ENCODE data around the gene HOXA9.

HOXA9 gene

DNA sequence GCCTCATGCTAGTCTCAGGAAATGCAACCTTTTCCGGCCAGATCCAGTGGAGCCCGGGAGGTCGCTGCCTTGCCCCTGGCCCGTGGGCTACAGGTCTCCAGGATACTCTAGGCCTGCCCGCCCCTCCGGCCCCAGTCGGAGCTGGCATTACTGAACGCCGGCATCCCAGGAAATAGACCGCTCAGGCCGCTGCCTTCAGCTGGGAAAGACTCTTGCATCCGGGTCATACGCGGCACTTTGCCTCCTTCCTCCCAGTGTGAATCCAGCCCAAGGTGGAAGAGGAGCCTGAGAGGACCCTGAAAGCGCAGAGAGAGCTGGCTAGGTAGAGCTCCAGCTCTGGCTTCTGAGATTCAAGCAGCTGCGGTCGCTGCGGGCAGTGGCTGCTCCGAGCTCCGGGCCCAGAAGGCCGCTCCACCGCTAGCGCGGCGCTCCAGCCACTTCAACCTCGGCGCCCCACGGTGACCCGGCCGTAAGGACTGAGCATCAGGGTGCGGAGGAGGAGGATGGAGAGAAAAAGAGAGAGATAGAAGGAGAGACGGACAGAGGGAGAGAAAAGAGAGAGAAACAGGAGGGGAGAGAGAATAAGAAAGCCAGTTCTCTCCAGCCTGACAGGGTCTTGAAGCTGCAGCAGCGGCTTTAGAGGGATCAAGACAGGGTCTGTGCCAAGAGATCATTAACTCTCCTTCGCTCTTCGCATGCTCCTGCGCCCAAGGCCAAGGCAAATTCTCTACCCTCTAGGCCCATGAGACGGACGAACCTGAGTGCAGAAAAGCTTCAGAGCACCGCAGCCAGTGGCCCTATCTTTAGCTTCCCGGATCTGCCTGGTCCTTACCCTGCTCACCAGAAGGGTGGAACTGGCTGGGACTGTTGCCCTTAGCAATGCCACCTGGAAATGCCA is 10.5 kb upstream of the HOXA9 start:
- no peak for DNase-seq

DNA sequence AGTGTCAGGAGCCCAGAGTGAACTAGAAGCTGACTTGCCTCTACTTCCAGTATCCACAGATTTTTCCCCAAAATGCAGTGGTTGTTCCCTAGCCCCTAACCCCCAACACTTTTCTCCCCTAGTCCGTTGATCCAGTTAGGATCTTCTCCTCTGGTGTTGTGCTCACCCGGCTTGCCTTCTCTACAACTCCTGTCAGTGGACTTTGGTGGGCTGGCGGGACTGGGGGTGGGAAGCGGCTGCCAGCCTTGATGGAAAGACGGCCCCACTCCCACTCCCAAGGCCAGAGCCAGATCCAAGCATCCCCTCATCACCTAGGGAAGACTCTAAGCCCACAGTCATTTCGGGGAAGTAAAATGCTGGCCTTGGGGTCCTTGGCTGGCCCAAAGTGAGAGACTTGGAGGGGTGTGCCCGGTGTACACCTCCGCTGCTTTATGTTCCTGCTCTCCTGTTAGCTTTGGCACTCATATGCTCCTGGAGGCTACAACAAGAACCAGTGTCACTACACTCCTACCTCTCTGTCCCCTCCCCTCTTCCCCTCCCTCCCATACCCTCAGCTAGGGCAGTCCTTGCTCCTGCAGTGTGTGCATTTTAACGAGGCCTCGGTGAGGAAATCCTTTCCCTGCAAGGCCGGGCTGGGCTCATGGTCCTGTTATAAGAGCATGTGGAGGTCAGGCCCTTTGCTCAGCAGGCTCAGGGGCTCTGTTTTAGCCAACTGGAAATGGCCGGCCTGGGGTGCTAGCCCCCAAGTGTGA is 9.7 kb upstream of the HOXA9 start:
- DNase-seq, result no peak

DNA sequence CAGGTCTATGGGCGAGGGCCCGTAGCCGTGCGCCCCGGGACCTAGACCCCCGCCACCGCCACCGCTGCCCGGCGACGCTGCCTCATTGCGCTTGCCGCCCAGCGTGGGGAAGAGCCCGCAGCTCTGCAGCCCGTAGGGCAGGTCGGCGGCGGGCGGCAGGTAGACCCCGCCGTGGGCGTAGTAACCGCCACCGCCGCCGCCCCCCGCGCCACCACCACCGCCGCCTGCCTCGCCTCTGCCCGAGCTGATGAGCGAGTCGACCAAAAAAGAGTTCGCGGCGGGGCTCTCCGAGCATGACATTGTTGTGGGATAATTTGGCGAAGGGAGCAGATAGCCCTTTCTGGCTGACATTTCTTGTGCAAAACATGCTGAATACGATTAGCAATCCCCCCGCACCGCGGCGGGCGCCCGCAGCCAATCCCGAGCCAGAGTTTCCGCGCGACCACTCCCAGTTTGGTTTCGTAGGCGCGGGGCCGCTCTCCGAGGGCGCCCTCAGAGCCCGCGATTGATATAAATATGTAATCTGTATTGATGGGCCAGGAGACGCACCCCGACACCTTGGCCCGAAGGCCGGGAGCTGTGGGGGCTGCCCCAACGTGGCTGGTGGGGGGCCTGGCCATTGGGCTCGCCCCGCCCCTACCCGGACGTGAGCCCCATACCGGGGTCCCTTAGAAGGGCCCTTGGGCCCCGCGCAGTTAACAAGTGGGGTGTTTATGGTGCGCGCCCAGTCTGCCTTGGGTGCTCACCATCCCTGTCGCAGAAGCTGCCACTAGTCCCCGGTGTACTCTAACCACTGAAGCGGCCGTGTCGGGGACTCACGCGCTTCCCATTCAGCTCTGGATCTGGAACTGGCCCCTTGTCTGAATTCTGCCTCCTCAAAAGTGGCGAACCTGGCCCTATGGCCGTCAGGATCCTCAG is 8.9 kb upstream of the HOXA9 start, which contains the start of gene HOXA10:
Gene HOXA10, minus strand, starts transcription at position 365 of the 918 bp plus-strand sequence. Its CDS starts 14 bp downstream, at position 351.
- peak; percentile 29 for DNase-seq

DNA sequence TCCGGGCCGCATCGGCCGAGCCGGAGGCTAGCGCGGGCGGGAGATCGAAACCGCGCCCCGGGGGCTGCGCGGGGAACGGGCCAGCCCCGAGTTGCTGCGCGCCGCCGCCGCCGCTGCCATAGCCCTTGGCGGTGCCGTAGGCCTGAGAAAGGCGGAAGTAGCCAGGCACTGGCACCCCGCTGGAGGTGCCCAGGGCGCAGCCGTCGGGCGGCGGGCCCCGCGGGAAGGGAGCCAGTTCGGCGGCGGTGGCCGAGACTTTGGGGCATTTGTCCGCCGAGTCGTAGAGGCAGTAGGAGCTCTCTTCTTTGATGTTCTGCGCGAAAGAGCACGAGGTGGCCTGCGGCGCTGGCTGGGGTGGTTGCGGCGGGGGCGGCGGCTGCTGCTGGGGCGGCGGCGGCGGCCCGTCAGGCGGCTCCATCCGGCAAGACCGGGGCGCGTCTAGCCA is 8.2 kb upstream of the HOXA9 start:
- DNase-seq, result peak; percentile 50

DNA sequence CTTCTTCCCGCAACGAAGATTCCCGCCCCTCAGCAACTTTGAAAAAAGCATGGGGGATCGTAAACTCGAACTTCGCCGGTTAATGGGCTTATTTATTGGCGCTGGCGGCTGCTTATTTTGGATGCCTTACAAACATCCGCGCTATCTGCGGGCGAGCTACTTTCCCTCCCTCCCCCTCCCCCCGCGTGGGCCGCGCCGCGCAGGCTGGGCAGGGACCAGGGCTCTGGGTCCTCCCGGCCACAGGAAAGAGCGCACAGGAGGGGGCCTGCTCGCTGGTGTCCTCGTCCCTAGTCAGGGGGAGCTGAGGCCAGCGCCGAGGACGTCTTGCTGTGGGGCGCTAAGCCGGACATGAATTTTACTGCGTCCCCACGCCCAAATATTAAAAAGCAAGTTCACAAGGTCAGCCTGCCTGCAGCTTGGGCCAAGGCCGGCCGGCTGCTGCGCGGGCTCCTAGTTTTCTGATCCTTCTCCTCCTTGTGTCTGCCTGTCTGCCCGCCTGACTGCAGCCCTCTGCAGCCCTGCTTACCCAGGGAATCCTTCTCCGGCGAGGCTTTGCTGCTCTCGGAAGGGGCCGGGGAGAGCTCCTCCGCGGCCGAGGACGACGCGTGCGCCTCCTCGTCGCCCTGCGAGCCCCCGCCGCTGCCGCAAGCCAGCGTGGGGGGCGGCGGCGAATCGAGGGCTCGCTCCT is 7.6 kb upstream of the HOXA9 start:
- peak; percentile 29 for DNase-seq

DNA sequence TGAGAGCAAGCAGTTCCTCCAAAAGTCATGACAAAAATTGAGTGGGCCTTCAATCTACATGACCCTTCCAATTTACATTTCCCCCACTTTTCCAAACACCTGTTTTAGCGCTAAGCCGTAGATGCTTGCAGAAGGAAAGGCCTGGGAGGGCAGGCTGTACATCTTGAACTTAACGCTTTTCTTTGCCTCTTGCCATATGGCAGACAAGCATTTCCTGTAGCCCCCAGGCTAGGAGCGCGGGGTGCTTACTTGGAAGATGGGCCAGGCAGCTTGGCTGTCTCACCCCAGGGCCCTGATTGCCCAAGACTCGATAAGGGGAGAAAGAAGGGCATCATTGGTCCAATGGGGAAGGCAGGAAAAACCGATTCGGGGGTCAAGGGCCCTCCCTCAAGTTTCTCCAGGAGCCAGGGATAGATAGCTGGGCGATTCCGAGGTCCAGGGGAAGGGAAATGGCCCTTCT is 7.0 kb upstream of the HOXA9 start:
- no peak for DNase-seq

DNA sequence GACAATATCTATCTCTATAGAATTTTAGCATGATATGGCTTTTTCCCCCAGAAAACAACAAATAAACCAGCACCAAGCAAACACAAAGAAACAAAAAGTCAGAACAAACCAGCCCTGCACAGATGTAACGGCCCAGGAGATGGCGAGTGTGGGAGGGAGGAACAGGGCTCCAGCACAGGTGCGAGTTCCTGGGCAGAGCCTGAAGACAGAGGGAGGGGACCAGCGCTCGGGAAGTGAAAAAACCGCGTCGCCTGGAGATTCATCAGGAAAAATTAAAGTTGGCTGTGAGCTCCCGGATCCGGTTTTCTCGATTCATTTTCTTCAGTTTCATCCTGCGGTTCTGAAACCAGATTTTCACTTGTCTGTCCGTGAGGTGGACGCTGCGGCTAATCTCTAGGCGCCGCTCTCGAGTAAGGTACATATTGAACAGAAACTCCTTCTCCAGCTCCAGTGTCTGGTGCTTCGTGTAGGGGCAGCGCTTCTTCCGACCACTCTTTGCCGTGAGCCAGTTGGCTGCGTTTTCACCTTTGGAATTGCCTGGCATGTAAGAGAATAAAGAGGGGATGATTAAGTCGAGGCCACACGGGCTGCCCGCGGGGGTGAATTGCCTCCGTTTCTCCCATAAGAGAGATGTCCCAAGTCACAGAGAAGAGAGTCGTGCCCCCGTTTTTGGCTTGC is 6.4 kb upstream of the HOXA9 start:
- DNase-seq, result no peak

GRCh38 chr7:27171325-27171636 is 5.9 kb upstream of the HOXA9 start:
- DNase-seq, result no peak

DNA sequence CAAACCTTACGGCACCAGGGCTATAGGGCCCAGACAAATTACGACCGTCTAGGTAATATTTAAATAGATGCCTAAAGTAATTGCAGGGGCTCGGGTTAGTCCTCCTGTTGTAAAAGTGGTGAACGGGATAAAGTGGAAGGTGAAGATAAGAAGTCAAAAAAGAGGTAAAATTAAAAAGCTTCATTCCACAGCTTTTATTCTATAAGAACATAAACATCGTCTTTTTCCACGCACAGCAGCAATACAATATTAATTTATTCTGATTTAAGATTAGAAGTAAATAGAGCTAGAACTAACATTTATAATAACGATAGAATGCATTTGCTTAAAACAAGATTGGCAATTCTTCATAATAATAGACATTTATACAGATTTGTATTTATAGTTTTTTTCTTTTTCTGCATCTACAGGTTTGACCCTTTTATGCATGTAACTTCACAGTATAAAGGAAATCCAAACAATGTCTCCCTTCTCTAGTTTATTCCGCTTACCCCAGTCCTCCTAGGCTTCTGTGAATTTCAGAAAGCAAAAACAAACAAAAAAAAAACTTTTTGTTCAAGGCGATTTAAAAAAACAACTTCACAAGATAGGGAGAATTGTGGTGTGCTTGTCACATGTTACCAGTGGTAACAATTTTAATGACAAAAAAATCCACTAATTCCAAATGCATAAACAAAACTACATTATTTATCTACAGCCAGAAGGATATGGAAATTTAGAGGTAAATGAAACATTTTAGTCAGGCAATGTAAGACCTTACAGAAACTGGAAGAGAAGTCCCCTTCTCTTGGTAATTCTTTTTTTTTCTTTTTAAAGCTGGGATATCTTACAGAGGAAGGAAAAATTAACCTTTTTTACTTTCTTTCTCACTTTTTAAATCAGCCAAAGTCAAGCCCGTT is 5.3 kb upstream of the HOXA9 start:
- DNase-seq, result no peak

DNA sequence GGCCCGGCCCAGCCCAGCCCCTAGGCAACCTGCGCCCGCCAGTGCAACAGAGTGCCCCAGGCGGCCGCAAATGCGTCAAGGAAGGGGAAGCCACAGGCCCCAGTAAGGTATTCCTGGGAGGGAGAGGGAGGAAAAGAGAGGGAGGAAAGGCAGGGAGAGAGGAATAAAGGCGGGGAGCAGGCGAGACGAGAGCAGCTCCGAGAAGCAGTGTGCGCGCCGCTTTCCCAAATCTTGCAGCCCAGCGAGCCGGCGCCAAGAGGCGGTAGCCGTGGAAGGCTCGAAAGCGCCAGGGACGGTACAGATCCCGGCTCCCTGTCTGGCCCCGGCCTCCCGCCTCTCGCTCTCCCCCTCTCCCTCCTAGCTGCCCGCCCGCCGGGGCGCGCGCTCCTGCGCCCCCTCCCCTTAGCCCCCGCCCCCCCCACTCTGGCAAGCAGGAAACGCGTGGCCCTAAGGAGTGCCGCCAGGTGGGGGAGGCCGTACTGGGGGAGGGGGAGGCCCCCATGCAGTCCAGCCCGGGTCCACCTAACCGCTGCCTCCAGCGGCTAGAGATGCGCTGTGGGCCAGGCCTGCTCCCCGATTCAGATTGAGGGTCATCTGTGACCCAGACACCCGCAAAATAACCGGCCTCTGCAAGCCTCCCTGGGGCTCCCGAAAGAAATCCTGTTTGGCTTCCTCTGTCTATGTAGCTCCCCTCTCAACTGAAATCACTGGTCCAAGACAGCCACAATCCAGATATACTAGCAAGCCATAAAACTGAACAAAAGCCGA is 4.5 kb upstream of the HOXA9 start:
- no peak for DNase-seq

DNA sequence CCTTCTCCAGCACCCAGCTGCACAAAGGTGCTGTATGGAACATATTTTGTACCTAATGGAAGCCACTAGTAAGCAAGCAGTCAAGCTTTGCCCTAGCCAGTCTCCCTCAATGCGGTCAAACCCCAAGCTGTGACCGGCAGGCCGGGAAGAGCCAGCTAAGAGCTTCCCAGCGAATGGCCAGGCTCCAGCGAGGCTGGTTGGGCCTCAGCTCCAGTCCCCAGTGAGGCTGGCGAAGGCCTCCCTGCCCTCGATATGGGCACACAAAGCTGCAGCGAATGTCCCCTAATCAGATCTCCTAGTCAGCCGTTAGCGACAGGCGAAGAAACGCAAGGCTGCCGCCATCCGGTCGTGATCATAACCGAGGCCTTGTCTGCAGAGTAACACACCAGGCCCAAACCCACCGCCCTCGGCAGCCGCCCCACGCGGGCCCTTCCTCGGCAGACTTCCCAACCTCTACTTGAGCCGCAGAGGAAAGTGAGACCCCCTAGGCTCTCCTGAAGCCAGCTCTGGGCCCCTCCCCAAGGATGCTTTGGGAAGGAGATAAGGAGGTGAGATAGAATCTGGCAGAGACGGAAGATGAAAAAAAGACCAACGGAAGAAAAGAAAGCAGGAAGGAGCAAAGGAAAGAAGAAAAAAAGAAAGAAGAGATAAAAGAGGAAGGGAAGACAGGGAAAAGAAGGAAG is 3.1 kb upstream of the HOXA9 start:
- DNase-seq, result no peak

GRCh38 chr7:27167916-27168264 is 2.6 kb upstream of the HOXA9 start:
- DNase-seq, result no peak

- no peak for DNase-seq
These were observed 1.5 kb upstream of the HOXA9 start for GRCh38 chr7:27166531-27167505.

GRCh38 chr7:27165996-27166530 is 726 bp upstream of the HOXA9 start:
- no peak for DNase-seq

- DNase-seq, result no peak
These were observed 809 bp downstream of the HOXA9 start for GRCh38 chr7:27164367-27165088.

DNA sequence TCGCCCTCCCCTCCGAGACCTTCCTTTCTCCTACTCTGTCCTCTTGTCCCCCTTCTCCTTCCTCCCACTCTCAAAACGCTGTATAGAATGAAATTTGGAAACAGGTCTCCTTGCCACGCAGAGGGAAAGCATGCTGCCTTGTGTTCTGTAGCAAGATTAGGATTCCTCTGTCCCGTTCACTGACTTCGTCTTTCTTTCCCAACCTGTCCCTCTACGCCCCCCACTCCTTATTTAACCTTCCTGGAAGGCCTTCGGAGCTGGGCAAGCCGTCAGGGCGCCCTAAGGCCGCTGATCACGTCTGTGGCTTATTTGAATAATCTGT is 1.3 kb downstream of the HOXA9 start:
- no peak for DNase-seq

All from NCI-H345 (cell line).